Liver (tissue), 3 donors: ENCODE measurements around the gene SYCE3.

Experiments
- TAF1 ChIP-seq: conservative IDR thresholded peaks from 2 replicates; pipeline ENCODE4 v1.6.1; 2016; ENCODE audit warnings: antibody characterized with exemption, mild to moderate bottlenecking
- TF ChIP-seq, protein P1 (sequence below): fragments of 150-350 bp; IDR thresholded peaks from 2 replicates; pipeline ENCODE4 v1.5.1; 2017; ENCODE audit warnings: improper control_type of control experiment, low read depth, low read length; ENCODE audit not compliant: missing input control
- donor health status: healthy.
- donor health status: healthy.

DNA sequence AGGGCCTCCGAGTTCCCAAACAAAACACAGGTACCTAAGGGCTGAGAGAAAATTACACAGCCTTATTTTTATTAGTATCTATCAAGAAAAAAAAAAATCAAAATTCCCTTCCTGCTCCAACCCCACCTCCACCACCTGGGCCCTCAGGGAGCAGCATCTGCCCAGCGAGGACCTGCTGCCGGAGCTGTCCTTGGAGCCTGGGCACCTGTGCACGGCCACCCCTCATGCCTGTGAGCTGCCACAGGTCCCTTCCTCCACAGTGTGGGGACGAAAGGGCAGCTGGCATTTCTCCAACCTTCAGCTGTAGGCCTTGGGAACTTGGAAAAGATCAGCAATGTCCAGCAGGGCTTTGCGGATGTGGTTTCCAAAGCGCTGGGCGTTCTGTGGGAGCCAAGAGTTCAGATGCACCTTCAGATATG, 6.3 kb upstream of the SYCE3 start:
- no peak for TF ChIP-seq TAF1
- TF ChIP-seq, protein P1, sequence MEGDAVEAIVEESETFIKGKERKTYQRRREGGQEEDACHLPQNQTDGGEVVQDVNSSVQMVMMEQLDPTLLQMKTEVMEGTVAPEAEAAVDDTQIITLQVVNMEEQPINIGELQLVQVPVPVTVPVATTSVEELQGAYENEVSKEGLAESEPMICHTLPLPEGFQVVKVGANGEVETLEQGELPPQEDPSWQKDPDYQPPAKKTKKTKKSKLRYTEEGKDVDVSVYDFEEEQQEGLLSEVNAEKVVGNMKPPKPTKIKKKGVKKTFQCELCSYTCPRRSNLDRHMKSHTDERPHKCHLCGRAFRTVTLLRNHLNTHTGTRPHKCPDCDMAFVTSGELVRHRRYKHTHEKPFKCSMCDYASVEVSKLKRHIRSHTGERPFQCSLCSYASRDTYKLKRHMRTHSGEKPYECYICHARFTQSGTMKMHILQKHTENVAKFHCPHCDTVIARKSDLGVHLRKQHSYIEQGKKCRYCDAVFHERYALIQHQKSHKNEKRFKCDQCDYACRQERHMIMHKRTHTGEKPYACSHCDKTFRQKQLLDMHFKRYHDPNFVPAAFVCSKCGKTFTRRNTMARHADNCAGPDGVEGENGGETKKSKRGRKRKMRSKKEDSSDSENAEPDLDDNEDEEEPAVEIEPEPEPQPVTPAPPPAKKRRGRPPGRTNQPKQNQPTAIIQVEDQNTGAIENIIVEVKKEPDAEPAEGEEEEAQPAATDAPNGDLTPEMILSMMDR = no peak
